Endothelial cell of umbilical vein (primary cell): ENCODE results near the gene ARHGEF25. TPM values are rescaled to one million over a fixed set of nuclear protein-coding genes. Genes with fewer than 3 reads are reported as not detected.

ENCODE experiments used
- BruUV-seq: library from RNA; stranded (reverse); fragments of 400-500 nt; replicated peaks from 2 replicates; lab custom pipeline; 2021; lab: Mats Ljungman, UMichigan
- CTCF ChIA-PET: fragments of 300-600, 350-600 bp; sonication (Branson Sonifier 250); formaldehyde crosslinking; loops from one replicate; lab custom pipeline; 2021; ENCODE audit warnings: antibody characterized with exemption, inconsistent platforms; lab: Charles Lee
- POLR2A ChIA-PET: fragments of 300-600, 350-600 bp; sonication (Branson Sonifier 250); formaldehyde crosslinking; loops from one replicate; lab custom pipeline; 2021; ENCODE audit warnings: antibody characterized with exemption, inconsistent platforms; lab: Charles Lee
- DNase-seq: peaks from one replicate; pipeline ENCODE4 v3.0.0-alpha.2; 2011; ENCODE audit warnings: low read depth, low spot score
- FAIRE-seq: peaks from 2 replicates; lab custom pipeline; 2011; peaks lifted over from hg19 to GRCh38; lab: Jason Lieb, UNC
- H2AFZ ChIP-seq: 2 replicates; pipeline ENCODE4 v1.6.0; 2012; ENCODE audit warnings: low read depth, low read length, control low read depth, inconsistent platforms
- H3K27ac ChIP-seq: 2 replicates; pipeline ENCODE4 v1.5.1; 2011; ENCODE audit warnings: low read depth, mild to moderate bottlenecking, control low read depth, low read length, moderate library complexity; ENCODE audit not compliant: insufficient read depth
- H3K27me3 ChIP-seq, 2 experiments: 2 replicates each; pipeline versions ENCODE4 v1.6.0 to v1.6.1; 2011; ENCODE audit warnings: low read length in 2 of 2, mixed read lengths in 1 of 2; ENCODE audit not compliant: control insufficient read depth in 2 of 2, insufficient read depth in 2 of 2
- H3K36me3 ChIP-seq, 2 experiments: 2 replicates in 1 of 2; 3 replicates in 1 of 2; pipeline ENCODE4 v1.5.1; 2011; ENCODE audit warnings: low read length in 2 of 2, mild to moderate bottlenecking in 1 of 2, moderate library complexity in 1 of 2; ENCODE audit not compliant: control insufficient read depth in 2 of 2, insufficient read depth in 2 of 2; ENCODE audit errors: extremely low read depth in 1 of 2
- H3K4me1 ChIP-seq: 3 replicates; pipeline ENCODE4 v1.5.1; 2011; ENCODE audit warnings: mild to moderate bottlenecking, low read length; ENCODE audit not compliant: control insufficient read depth, insufficient read depth; ENCODE audit errors: extremely low read depth
- H3K4me2 ChIP-seq: 2 replicates; pipeline ENCODE4 v1.6.1; 2011; ENCODE audit warnings: low read length, control low read depth, mixed read lengths; ENCODE audit not compliant: insufficient read depth
- H3K4me3 ChIP-seq, 3 experiments: fragments of 200-600 bp in 1 of 3; sonication (generic), shearing (Covaris generic) in 1 of 3; replicated peaks in 1 of 3; 2 replicates each; pipeline ENCODE4 v1.5.1; 2011 to 2016; ENCODE audit warnings: control low read depth in 3 of 3, low read length in 3 of 3, mild to moderate bottlenecking in 2 of 3, inconsistent platforms in 1 of 3, low read depth in 1 of 3, moderate library complexity in 1 of 3; ENCODE audit not compliant: insufficient read depth in 1 of 3
- H3K79me2 ChIP-seq: 2 replicates; pipeline ENCODE4 v1.6.0; 2012; ENCODE audit warnings: low read length, inconsistent platforms; ENCODE audit not compliant: control insufficient read depth, insufficient read depth
- H3K9ac ChIP-seq: replicated peaks from 2 replicates; pipeline ENCODE3; 2011; ENCODE audit warnings: low read length, control low read depth; ENCODE audit not compliant: insufficient read depth; ENCODE audit errors: extremely low read depth
- H3K9me1 ChIP-seq: replicated peaks from 3 replicates; pipeline ENCODE4 v1.6.0; 2011; ENCODE audit warnings: mild to moderate bottlenecking, low read length; ENCODE audit not compliant: control insufficient read depth, insufficient read depth; ENCODE audit errors: extremely low read depth
- H3K9me3 ChIP-seq: replicated peaks from 2 replicates; pipeline ENCODE4 v1.5.1; 2012; ENCODE audit warnings: low read length, inconsistent platforms; ENCODE audit not compliant: control insufficient read depth, insufficient read depth
- H4K20me1 ChIP-seq: replicated peaks from 2 replicates; pipeline ENCODE3; 2011; ENCODE audit warnings: mild to moderate bottlenecking, low read length; ENCODE audit not compliant: control insufficient read depth, insufficient read depth; ENCODE audit errors: extremely low read depth
- CTCF ChIP-seq, 2 donors: IDR thresholded peaks; 1 replicate in 1 of 2; 2 replicates in 1 of 2; pipeline ENCODE4 v1.5.1; 2011; ENCODE audit warnings: low read length in 2 of 2, mild to moderate bottlenecking in 2 of 2, moderate library complexity in 2 of 2, control low read depth in 1 of 2, inconsistent platforms in 1 of 2, low read depth in 1 of 2; ENCODE audit not compliant: insufficient read depth in 1 of 2; ENCODE audit errors: extremely low read depth in 1 of 2
- EZH2 ChIP-seq: IDR thresholded peaks from 2 replicates; pipeline ENCODE4 v1.6.1; 2012; ENCODE audit warnings: borderline replicate concordance, low read depth, mild to moderate bottlenecking, moderate library complexity, low read length, inconsistent platforms; ENCODE audit not compliant: severe bottlenecking
- FOS ChIP-seq: IDR thresholded peaks from 2 replicates; pipeline ENCODE4 v1.6.1; 2011; ENCODE audit warnings: mild to moderate bottlenecking, low read length, moderate library complexity, borderline replicate concordance; ENCODE audit not compliant: insufficient read depth
- GATA2 ChIP-seq: IDR thresholded peaks from 2 replicates; pipeline ENCODE4 v1.7.0; 2011; ENCODE audit warnings: low read depth, mild to moderate bottlenecking, moderate library complexity, mixed read lengths, low read length; ENCODE audit not compliant: insufficient read length, insufficient read depth
- JUN ChIP-seq: IDR thresholded peaks from 2 replicates; pipeline ENCODE4 v1.6.1; 2011; ENCODE audit warnings: borderline replicate concordance, low read depth; ENCODE audit not compliant: insufficient read length, insufficient read depth
- MAX ChIP-seq: IDR thresholded peaks from 2 replicates; pipeline ENCODE4 v1.6.1; 2011; ENCODE audit not compliant: insufficient read depth, insufficient read length
- MYC ChIP-seq: IDR thresholded peaks from one replicate; pipeline ENCODE4 v1.6.1; 2011; ENCODE audit warnings: mild to moderate bottlenecking, low read depth, low read length
- POLR2A ChIP-seq: IDR thresholded peaks from 2 replicates; pipeline ENCODE4 v1.6.1; 2012; ENCODE audit warnings: low read depth, mild to moderate bottlenecking, control low read depth, low read length
- POLR2AphosphoS5 ChIP-seq: IDR thresholded peaks from 2 replicates; pipeline ENCODE4 v1.6.1; 2012; ENCODE audit warnings: low read depth, mild to moderate bottlenecking, control low read depth, low read length, moderate library complexity; ENCODE audit not compliant: insufficient read depth
- dilution Hi-C: fragments of 300-500 bp; cut with MboI; formaldehyde crosslinking; loops from one replicate; pipeline ENCODE4 v1.15.0; 2019; ENCODE audit warnings: low sequenced_read_pairs; ENCODE audit not compliant: extremely low pct_ligation_motif_present
- intact Hi-C: fragments of 100-400 bp; cut with micrococcal nuclease; formaldehyde crosslinking; loops from one replicate; pipeline ENCODE4 v1.10.0; 2022
- polyA plus RNA-seq, 4 experiments: library from polyadenylated mRNA; depleted of rRNA in 3 of 4; stranded (reverse) in 3 of 4; unstranded in 1 of 4; fragments of >200 nt; gene quantifications; 2 replicates each; pipeline versions ENCODE4 v1.2.1 to v1.2.3, GENCODE V29; 2011 to 2012; ENCODE audit warnings: missing spikeins in 1 of 4
- total RNA-seq: library from RNA; stranded (reverse); gene quantifications from 2 replicates; pipeline ENCODE4 v1.2.3, GENCODE V29; 2021

Gene ARHGEF25
- total and polyA plus RNA-seq, 2 donors (not counting 3 experiments of a cell fraction or from before 2014, with no cell fraction given) = 4.7 to 7.4 TPM

GRCh38 chr12:57620245-57620935, 9.2 kb downstream of the ARHGEF25 start:
- Histone ChIP-seq H4K20me1 (no peaks in the 10 kb centered on the region), H3K4me1 (peaks cover 5% of the 10 kb centered on the region), H2AFZ (no peak overlapping the region), H3K9me3 (no peaks in the 10 kb centered on the region), H3K9ac (no peak overlapping the region), H3K27ac (no peak overlapping the region), H3K9me1 (no peaks in the 10 kb centered on the region), H3K4me3 (no peak overlapping the region), H3K79me2 (no peaks in the 10 kb centered on the region), H3K36me3 (no peaks in the 10 kb centered on the region), H3K4me2 (no peak overlapping the region), H3K27me3 (peaks cover 50 to 55% of the 10 kb centered on the region in 2 experiments)
- CTCF ChIA-PET = interaction anchor here (1.2 to 3.4 kb wide), 9 partner anchors 9 to 162 kb away, joined by 4 to 113 read pairs (median 7); partner anchors contain the start of genes ARHGEF25, B4GALNT1, DTX3 and GLI1
- DNase-seq (no peak), FAIRE-seq (no peak)
- TF ChIP-seq MAX (no peak), JUN (no peak), FOS (no peak), POLR2A (no peak), CTCF (IDR thresholded peaks at IDR 0.05; ENCODE audit: extremely low read depth in 1 of 2, insufficient read depth in 1 of 2, low read depth in 1 of 2, low read length in 2 of 2) (no peak), EZH2 (no peak), GATA2 (no peak), MYC (no peak), POLR2AphosphoS5 (no peak)
- intact Hi-C loops = loop anchor here (2.0 kb wide), 1 partner anchor 162 kb away; the partner anchor contains the start of gene GLI1
- dilution Hi-C loops = no loop called here
- no TSS peak for BruUV-seq
- POLR2A ChIA-PET = interaction anchor here (1.8 kb wide), 1 partner anchor 29 kb away, joined by 6 read pairs; no protein-coding TSS in a partner anchor
